Keratinocyte (primary cell): Measurements from ENCODE around the gene HMGN5. TPM values are rescaled to one million over a fixed set of nuclear protein-coding genes. Genes with fewer than 3 reads are reported as not detected.

Source experiments
- DNase-seq: peaks from one replicate; pipeline ENCODE4 v3.0.0-alpha.2; 2011; ENCODE audit warnings: low read depth, missing footprints, low spot score
- FAIRE-seq: peaks from 2 replicates; lab custom pipeline; 2011; peaks lifted over from hg19 to GRCh38; lab: Jason Lieb, UNC
- H2AFZ ChIP-seq: 2 replicates; pipeline ENCODE4 v1.6.0; 2012; ENCODE audit warnings: low read length, control low read depth, inconsistent platforms; ENCODE audit not compliant: control insufficient read depth
- H3K27ac ChIP-seq: 2 replicates; pipeline ENCODE4 v1.5.1; 2011; ENCODE audit warnings: low read length; ENCODE audit not compliant: control insufficient read depth, insufficient read depth
- H3K27me3 ChIP-seq: 3 replicates; pipeline ENCODE4 v1.6.0; 2011; ENCODE audit warnings: low read length; ENCODE audit not compliant: control insufficient read depth, insufficient read depth; ENCODE audit errors: extremely low read depth
- H3K36me3 ChIP-seq, 2 experiments: 2 replicates in 1 of 2; 3 replicates in 1 of 2; pipeline ENCODE4 v1.5.1; 2011; ENCODE audit warnings: low read length in 2 of 2, mild to moderate bottlenecking in 1 of 2; ENCODE audit not compliant: control insufficient read depth in 2 of 2, insufficient read depth in 2 of 2; ENCODE audit errors: extremely low read depth in 1 of 2
- H3K4me1 ChIP-seq: 3 replicates; pipeline ENCODE4 v1.5.1; 2011; ENCODE audit warnings: low read length; ENCODE audit not compliant: control insufficient read depth, insufficient read depth; ENCODE audit errors: extremely low read depth
- H3K4me2 ChIP-seq: 3 replicates; pipeline ENCODE4 v1.6.0; 2011; ENCODE audit warnings: low read depth, low read length; ENCODE audit not compliant: control insufficient read depth, insufficient read depth; ENCODE audit errors: extremely low read depth
- H3K4me3 ChIP-seq, 3 experiments: fragments of 200-600 bp in 1 of 3; sonication (generic) in 1 of 3; 2 replicates in 2 of 3; 3 replicates in 1 of 3; pipeline ENCODE4 v1.5.1; 2011 to 2016; ENCODE audit warnings: low read length in 3 of 3, mild to moderate bottlenecking in 3 of 3, control low read depth in 2 of 3, inconsistent platforms in 1 of 3, low read depth in 1 of 3, mixed read lengths in 1 of 3, mixed run types in 1 of 3, moderate library complexity in 1 of 3; ENCODE audit not compliant: control insufficient read depth in 2 of 3, insufficient read depth in 2 of 3; ENCODE audit errors: extremely low read depth in 1 of 3
- H3K79me2 ChIP-seq: 2 replicates; pipeline ENCODE4 v1.6.0; 2012; ENCODE audit warnings: low read length; ENCODE audit not compliant: control insufficient read depth, insufficient read depth
- H3K9ac ChIP-seq: 3 replicates; pipeline ENCODE4 v1.6.0; 2011; ENCODE audit warnings: low read length; ENCODE audit not compliant: control insufficient read depth, insufficient read depth; ENCODE audit errors: extremely low read depth
- H3K9me1 ChIP-seq: 3 replicates; pipeline ENCODE4 v1.6.0; 2011; ENCODE audit warnings: low read length; ENCODE audit not compliant: control insufficient read depth, insufficient read depth; ENCODE audit errors: extremely low read depth
- H3K9me3 ChIP-seq: 2 replicates; pipeline ENCODE4 v1.5.1; 2012; ENCODE audit warnings: low read depth, low read length; ENCODE audit not compliant: control insufficient read depth
- H4K20me1 ChIP-seq: 3 replicates; pipeline ENCODE4 v1.6.0; 2011; ENCODE audit warnings: low read length; ENCODE audit not compliant: control insufficient read depth, insufficient read depth; ENCODE audit errors: extremely low read depth
- EZH2 ChIP-seq: IDR thresholded peaks from one replicate; pipeline ENCODE4 v1.6.1; 2012; ENCODE audit warnings: inconsistent platforms, mild to moderate bottlenecking, low read length, moderate library complexity
- dilution Hi-C: fragments of 300-500 bp; cut with MboI; formaldehyde crosslinking; loops from one replicate; pipeline ENCODE4 v1.7.0; 2020; ENCODE audit warnings: low sequenced_read_pairs; ENCODE audit not compliant: extremely low pct_ligation_motif_present
- polyA plus RNA-seq, 5 experiments: library from polyadenylated mRNA; depleted of rRNA in 3 of 5; stranded (reverse) in 3 of 5; stranded (forward) in 1 of 5; unstranded in 1 of 5; fragments of >200 nt; gene quantifications; 1 replicate in 1 of 5; 2 replicates in 3 of 5; 3 replicates in 1 of 5; pipeline versions ENCODE4 v1.2.1 to v1.2.3, GENCODE V29; 2011 to 2012; ENCODE audit warnings: missing spikeins in 2 of 5, low read depth in 1 of 5, low replicate concordance in 1 of 5
- TF ChIP-seq, protein P1 (sequence below), 3 experiments: IDR thresholded peaks in 1 of 3; conservative IDR thresholded peaks in 1 of 3; optimal IDR thresholded peaks in 1 of 3; 2 replicates in 2 of 3; 3 replicates in 1 of 3; pipeline versions ENCODE3 to v1.5.1; 2011; ENCODE audit warnings: low read length in 3 of 3, mild to moderate bottlenecking in 3 of 3, moderate library complexity in 2 of 3, control low read depth in 1 of 3, inconsistent platforms in 1 of 3; ENCODE audit not compliant: insufficient read depth in 2 of 3; ENCODE audit errors: extremely low read depth in 1 of 3

Gene HMGN5
- polyA plus RNA-seq, 1 donor (not counting 4 experiments of a cell fraction or from before 2014, with no cell fraction given): 2.2 TPM

DNA sequence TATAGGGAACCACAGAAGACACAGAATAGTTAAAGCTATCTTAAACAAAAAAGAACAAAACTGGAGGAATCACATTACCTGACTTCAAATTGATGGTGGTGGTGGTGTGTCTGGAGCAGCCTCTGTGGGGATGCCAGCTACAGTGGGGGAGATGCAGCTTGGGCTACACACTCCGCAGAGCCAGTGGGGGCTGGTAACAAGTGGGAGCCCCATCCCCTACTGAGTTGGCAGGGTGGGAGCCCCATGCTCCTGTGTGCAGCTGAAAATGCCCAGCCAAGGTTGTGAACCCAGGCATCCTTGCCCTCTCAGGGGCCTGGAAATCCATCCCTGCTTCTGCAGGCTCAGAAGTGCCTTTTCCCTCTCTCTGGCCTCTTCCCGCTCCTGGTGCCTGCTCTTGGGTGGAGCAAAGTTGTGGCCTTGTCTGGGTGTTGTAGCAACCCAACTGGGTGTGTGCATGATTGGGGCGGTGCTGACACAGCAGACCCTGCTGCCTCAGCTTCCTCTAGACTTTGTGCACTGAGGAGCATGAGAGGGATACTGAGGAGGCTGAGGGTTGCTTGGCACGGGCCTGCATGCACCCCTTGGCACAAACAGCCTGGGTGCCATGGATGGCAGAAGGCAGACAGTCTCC lies 39.1 kb upstream of the HMGN5 start:
- H3K9ac ChIP-seq: no peak overlapping the region

GRCh38 chrX:81238166-81238565 lies 36.5 kb upstream of the HMGN5 start:
- no peaks in the 10 kb centered on the region for H3K9me1 ChIP-seq
- H3K27ac ChIP-seq: no peak overlapping the region
- no peaks in the 10 kb centered on the region for H3K4me1 ChIP-seq
- H3K27me3 ChIP-seq: no peaks in the 10 kb centered on the region
- no peak overlapping the region for H2AFZ ChIP-seq
- TF ChIP-seq, protein P1, sequence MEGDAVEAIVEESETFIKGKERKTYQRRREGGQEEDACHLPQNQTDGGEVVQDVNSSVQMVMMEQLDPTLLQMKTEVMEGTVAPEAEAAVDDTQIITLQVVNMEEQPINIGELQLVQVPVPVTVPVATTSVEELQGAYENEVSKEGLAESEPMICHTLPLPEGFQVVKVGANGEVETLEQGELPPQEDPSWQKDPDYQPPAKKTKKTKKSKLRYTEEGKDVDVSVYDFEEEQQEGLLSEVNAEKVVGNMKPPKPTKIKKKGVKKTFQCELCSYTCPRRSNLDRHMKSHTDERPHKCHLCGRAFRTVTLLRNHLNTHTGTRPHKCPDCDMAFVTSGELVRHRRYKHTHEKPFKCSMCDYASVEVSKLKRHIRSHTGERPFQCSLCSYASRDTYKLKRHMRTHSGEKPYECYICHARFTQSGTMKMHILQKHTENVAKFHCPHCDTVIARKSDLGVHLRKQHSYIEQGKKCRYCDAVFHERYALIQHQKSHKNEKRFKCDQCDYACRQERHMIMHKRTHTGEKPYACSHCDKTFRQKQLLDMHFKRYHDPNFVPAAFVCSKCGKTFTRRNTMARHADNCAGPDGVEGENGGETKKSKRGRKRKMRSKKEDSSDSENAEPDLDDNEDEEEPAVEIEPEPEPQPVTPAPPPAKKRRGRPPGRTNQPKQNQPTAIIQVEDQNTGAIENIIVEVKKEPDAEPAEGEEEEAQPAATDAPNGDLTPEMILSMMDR (optimal IDR thresholded peaks at IDR 0.05 in 1 of 3, IDR thresholded peaks at IDR 0.05 in 1 of 3, conservative IDR thresholded peaks at IDR 0.05 in 1 of 3; ENCODE audit: extremely low read depth in 1 of 3, insufficient read depth in 2 of 3, low read length in 3 of 3): no peak
- TF ChIP-seq EZH2: no peak
- peaks cover 4% of the 10 kb centered on the region for H3K9me3 ChIP-seq
- dilution Hi-C loops: no loop called here
- no peaks in the 10 kb centered on the region for H3K36me3 ChIP-seq
- DNase-seq (no peak), FAIRE-seq (no peak)
- H3K4me2 ChIP-seq: no peak overlapping the region
- no peak overlapping the region for H3K4me3 ChIP-seq
- no peaks in the 10 kb centered on the region for H4K20me1 ChIP-seq
- no peaks in the 10 kb centered on the region for H3K79me2 ChIP-seq
- H3K9ac ChIP-seq: no peak overlapping the region

More for the DNA sequence above, 39.1 kb upstream of the HMGN5 start:
- no peak for TF ChIP-seq EZH2
- TF ChIP-seq, protein P1 (optimal IDR thresholded peaks at IDR 0.05 in 1 of 3, IDR thresholded peaks at IDR 0.05 in 1 of 3, conservative IDR thresholded peaks at IDR 0.05 in 1 of 3; ENCODE audit: extremely low read depth in 1 of 3, insufficient read depth in 2 of 3, low read length in 3 of 3): no peak
- no peaks in the 10 kb centered on the region for H4K20me1 ChIP-seq
- FAIRE-seq: no peak
- no peaks in the 10 kb centered on the region for H3K9me1 ChIP-seq
- no peaks in the 10 kb centered on the region for H3K36me3 ChIP-seq
- H3K79me2 ChIP-seq: no peaks in the 10 kb centered on the region
- no peak overlapping the region for H3K27ac ChIP-seq
- dilution Hi-C loops: no loop called here
- H3K4me1 ChIP-seq: peaks cover 3% of the 10 kb centered on the region
- no peak overlapping the region for H3K4me2 ChIP-seq
- no peak overlapping the region for H3K4me3 ChIP-seq
- H3K9me3 ChIP-seq: peaks cover 4% of the 10 kb centered on the region
- no peaks in the 10 kb centered on the region for H3K27me3 ChIP-seq
- H2AFZ ChIP-seq: no peak overlapping the region
- no peak for DNase-seq
